ENCODE results near the gene RUNX3.

- TF ChIP-seq, protein P1, sequence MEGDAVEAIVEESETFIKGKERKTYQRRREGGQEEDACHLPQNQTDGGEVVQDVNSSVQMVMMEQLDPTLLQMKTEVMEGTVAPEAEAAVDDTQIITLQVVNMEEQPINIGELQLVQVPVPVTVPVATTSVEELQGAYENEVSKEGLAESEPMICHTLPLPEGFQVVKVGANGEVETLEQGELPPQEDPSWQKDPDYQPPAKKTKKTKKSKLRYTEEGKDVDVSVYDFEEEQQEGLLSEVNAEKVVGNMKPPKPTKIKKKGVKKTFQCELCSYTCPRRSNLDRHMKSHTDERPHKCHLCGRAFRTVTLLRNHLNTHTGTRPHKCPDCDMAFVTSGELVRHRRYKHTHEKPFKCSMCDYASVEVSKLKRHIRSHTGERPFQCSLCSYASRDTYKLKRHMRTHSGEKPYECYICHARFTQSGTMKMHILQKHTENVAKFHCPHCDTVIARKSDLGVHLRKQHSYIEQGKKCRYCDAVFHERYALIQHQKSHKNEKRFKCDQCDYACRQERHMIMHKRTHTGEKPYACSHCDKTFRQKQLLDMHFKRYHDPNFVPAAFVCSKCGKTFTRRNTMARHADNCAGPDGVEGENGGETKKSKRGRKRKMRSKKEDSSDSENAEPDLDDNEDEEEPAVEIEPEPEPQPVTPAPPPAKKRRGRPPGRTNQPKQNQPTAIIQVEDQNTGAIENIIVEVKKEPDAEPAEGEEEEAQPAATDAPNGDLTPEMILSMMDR (conservative IDR thresholded peaks at IDR 0.05 in 1 of 2, IDR thresholded peaks at IDR 0.05 in 1 of 2; ENCODE audit: low read depth in 1 of 2, low read length in 2 of 2), result no peak
- no peak for TF ChIP-seq EZH2 (IDR thresholded peaks at IDR 0.05; ENCODE audit: low read length, missing control alignments)
These were observed 22.4 kb upstream of the RUNX3 start for GRCh38 chr1:24952413-24952841.

Data from fibroblast of lung (primary cell).